Measurements from ENCODE around the gene MDM1.

Gene MDM1

DNA sequence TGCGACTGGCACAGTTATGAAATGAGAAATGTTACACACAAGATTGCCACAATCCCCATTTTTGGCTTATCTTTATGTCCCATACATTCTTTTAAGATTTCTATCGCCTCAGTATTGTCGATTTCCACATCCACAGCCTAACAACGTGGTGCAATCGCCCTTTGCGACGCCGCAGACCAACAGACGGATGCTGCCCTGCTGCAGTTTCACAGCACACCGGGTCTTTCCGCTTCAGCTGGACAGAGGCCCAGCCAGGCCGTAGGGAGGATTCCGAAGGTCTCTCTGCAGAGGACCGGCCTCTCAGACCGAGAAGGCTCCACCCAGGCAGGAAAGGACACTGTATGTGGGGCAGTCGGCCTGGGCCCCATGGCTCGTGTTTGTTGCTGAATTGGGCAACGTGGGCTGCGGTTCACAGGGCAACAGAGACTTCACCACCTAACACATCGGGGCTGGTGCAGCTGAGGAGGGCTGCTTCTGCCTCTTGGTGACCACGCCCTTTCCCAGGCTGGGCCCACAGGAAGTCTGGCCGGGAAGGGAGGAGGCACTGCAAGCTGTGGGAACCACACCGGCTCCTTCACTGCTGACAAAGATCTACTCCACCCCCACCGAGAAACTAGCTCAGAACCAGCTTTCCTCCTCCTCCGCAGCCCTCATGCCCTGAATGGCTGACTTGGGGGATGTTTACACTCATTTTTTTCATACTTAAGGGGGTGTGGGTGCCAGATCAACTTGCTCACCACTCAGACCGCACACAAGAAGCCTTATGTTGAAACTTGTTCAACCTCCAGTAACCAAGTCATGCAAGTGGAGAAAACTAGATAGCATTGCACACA, 32.9 kb upstream of the MDM1 start (continued):
- TF ChIP-seq, protein P1, sequence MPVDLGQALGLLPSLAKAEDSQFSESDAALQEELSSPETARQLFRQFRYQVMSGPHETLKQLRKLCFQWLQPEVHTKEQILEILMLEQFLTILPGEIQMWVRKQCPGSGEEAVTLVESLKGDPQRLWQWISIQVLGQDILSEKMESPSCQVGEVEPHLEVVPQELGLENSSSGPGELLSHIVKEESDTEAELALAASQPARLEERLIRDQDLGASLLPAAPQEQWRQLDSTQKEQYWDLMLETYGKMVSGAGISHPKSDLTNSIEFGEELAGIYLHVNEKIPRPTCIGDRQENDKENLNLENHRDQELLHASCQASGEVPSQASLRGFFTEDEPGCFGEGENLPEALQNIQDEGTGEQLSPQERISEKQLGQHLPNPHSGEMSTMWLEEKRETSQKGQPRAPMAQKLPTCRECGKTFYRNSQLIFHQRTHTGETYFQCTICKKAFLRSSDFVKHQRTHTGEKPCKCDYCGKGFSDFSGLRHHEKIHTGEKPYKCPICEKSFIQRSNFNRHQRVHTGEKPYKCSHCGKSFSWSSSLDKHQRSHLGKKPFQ (tag by site-specific recombination; IDR thresholded peaks at IDR 0.05) = no peak
- TF ChIP-seq, protein P2, sequence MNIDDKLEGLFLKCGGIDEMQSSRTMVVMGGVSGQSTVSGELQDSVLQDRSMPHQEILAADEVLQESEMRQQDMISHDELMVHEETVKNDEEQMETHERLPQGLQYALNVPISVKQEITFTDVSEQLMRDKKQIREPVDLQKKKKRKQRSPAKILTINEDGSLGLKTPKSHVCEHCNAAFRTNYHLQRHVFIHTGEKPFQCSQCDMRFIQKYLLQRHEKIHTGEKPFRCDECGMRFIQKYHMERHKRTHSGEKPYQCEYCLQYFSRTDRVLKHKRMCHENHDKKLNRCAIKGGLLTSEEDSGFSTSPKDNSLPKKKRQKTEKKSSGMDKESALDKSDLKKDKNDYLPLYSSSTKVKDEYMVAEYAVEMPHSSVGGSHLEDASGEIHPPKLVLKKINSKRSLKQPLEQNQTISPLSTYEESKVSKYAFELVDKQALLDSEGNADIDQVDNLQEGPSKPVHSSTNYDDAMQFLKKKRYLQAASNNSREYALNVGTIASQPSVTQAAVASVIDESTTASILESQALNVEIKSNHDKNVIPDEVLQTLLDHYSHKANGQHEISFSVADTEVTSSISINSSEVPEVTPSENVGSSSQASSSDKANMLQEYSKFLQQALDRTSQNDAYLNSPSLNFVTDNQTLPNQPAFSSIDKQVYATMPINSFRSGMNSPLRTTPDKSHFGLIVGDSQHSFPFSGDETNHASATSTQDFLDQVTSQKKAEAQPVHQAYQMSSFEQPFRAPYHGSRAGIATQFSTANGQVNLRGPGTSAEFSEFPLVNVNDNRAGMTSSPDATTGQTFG (tag by site-specific recombination; IDR thresholded peaks at IDR 0.05; ENCODE audit: borderline replicate concordance) = no peak
- no peak for TF ChIP-seq SCRT2 (tag by site-specific recombination; IDR thresholded peaks at IDR 0.05)
- TF ChIP-seq, protein P3, sequence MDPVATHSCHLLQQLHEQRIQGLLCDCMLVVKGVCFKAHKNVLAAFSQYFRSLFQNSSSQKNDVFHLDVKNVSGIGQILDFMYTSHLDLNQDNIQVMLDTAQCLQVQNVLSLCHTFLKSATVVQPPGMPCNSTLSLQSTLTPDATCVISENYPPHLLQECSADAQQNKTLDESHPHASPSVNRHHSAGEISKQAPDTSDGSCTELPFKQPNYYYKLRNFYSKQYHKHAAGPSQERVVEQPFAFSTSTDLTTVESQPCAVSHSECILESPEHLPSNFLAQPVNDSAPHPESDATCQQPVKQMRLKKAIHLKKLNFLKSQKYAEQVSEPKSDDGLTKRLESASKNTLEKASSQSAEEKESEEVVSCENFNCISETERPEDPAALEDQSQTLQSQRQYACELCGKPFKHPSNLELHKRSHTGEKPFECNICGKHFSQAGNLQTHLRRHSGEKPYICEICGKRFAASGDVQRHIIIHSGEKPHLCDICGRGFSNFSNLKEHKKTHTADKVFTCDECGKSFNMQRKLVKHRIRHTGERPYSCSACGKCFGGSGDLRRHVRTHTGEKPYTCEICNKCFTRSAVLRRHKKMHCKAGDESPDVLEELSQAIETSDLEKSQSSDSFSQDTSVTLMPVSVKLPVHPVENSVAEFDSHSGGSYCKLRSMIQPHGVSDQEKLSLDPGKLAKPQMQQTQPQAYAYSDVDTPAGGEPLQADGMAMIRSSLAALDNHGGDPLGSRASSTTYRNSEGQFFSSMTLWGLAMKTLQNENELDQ (tag by site-specific recombination; IDR thresholded peaks at IDR 0.05; ENCODE audit: low read depth) = no peak
- TF ChIP-seq, protein P4, sequence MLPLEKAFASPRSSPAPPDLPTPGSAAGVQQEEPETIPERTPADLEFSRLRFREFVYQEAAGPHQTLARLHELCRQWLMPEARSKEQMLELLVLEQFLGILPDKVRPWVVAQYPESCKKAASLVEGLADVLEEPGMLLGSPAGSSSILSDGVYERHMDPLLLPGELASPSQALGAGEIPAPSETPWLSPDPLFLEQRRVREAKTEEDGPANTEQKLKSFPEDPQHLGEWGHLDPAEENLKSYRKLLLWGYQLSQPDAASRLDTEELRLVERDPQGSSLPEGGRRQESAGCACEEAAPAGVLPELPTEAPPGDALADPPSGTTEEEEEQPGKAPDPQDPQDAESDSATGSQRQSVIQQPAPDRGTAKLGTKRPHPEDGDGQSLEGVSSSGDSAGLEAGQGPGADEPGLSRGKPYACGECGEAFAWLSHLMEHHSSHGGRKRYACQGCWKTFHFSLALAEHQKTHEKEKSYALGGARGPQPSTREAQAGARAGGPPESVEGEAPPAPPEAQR (tag by site-specific recombination; IDR thresholded peaks at IDR 0.05) = no peak
- TF ChIP-seq KLF1 (tag by site-specific recombination; IDR thresholded peaks at IDR 0.05) = peak; percentile 73
- 0 out of 2 replicates have a peak, but pooled peaks have one; percentile 11 for TF ChIP-seq ZNF335 (tag by site-specific recombination; conservative IDR thresholded peaks at IDR 0.05)
- TF ChIP-seq, protein P5, sequence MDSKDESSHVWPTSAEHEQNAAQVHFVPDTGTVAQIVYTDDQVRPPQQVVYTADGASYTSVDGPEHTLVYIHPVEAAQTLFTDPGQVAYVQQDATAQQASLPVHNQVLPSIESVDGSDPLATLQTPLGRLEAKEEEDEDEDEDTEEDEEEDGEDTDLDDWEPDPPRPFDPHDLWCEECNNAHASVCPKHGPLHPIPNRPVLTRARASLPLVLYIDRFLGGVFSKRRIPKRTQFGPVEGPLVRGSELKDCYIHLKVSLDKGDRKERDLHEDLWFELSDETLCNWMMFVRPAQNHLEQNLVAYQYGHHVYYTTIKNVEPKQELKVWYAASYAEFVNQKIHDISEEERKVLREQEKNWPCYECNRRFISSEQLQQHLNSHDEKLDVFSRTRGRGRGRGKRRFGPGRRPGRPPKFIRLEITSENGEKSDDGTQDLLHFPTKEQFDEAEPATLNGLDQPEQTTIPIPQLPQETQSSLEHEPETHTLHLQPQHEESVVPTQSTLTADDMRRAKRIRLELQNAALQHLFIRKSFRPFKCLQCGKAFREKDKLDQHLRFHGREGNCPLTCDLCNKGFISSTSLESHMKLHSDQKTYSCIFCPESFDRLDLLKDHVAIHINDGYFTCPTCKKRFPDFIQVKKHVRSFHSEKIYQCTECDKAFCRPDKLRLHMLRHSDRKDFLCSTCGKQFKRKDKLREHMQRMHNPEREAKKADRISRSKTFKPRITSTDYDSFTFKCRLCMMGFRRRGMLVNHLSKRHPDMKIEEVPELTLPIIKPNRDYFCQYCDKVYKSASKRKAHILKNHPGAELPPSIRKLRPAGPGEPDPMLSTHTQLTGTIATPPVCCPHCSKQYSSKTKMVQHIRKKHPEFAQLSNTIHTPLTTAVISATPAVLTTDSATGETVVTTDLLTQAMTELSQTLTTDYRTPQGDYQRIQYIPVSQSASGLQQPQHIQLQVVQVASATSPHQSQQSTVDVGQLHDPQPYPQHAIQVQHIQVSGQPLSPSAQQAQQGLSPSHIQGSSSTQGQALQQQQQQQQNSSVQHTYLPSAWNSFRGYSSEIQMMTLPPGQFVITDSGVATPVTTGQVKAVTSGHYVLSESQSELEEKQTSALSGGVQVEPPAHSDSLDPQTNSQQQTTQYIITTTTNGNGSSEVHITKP (tag by site-specific recombination; IDR thresholded peaks at IDR 0.05) = peak; percentile 62; the same call in 1 of the 2 replicates
- peak; percentile 94 for TF ChIP-seq EGR2 (tag by site-specific recombination; IDR thresholded peaks at IDR 0.05; ENCODE audit: low read depth)
- no peak for TF ChIP-seq OVOL3 (tag by site-specific recombination; IDR thresholded peaks at IDR 0.05)
- peak; percentile 100 for TF ChIP-seq ZFP69B (tag by site-specific recombination; IDR thresholded peaks at IDR 0.05)
- TF ChIP-seq, protein P6, sequence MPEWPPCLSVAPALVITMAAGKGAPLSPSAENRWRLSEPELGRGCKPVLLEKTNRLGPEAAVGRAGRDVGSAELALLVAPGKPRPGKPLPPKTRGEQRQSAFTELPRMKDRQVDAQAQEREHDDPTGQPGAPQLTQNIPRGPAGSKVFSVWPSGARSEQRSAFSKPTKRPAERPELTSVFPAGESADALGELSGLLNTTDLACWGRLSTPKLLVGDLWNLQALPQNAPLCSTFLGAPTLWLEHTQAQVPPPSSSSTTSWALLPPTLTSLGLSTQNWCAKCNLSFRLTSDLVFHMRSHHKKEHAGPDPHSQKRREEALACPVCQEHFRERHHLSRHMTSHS (tag by site-specific recombination; IDR thresholded peaks at IDR 0.05) = no peak
- TF ChIP-seq KLF9 (tag by site-specific recombination; IDR thresholded peaks at IDR 0.05; ENCODE audit: low read depth) = peak; percentile 57
- no peak for TF ChIP-seq ZNF354C (tag by site-specific recombination; IDR thresholded peaks at IDR 0.05; ENCODE audit: borderline replicate concordance, low read depth)
- 0 out of 2 replicates have a peak, but pooled peaks have one; percentile 22 for TF ChIP-seq IKZF3 (tag by site-specific recombination; IDR thresholded peaks at IDR 0.05)
- TF ChIP-seq, protein P7, sequence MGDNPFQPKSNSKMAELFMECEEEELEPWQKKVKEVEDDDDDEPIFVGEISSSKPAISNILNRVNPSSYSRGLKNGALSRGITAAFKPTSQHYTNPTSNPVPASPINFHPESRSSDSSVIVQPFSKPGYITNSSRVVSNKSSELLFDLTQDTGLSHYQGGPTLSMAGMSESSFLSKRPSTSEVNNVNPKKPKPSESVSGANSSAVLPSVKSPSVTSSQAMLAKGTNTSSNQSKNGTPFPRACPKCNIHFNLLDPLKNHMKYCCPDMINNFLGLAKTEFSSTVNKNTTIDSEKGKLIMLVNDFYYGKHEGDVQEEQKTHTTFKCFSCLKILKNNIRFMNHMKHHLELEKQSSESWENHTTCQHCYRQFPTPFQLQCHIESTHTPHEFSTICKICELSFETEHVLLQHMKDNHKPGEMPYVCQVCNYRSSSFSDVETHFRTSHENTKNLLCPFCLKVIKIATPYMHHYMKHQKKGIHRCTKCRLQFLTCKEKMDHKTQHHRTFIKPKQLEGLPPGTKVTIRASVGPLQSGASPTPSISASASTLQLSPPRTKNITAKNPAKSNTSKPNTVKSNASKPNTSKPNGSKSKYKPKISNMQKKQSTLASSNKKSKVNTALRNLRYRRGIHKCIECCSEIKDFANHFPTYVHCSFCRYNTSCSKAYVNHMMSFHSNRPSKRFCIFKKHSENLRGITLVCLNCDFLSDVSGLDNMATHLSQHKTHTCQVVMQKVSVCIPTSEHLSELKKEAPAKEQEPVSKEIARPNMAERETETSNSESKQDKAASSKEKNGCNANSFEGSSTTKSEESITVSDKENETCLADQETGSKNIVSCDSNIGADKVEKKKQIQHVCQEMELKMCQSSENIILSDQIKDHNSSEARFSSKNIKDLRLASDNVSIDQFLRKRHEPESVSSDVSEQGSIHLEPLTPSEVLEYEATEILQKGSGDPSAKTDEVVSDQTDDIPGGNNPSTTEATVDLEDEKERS (tag by site-specific recombination; IDR thresholded peaks at IDR 0.05) = no peak
- no peak for TF ChIP-seq ZNF19 (tag by site-specific recombination; IDR thresholded peaks at IDR 0.05; ENCODE audit: low read depth)
- TF ChIP-seq ZNF791 (tag by site-specific recombination; IDR thresholded peaks at IDR 0.05) = no peak
- TF ChIP-seq BCL11B (tag by site-specific recombination; IDR thresholded peaks at IDR 0.05; ENCODE audit: low read depth) = no peak
- TF ChIP-seq, protein P8, sequence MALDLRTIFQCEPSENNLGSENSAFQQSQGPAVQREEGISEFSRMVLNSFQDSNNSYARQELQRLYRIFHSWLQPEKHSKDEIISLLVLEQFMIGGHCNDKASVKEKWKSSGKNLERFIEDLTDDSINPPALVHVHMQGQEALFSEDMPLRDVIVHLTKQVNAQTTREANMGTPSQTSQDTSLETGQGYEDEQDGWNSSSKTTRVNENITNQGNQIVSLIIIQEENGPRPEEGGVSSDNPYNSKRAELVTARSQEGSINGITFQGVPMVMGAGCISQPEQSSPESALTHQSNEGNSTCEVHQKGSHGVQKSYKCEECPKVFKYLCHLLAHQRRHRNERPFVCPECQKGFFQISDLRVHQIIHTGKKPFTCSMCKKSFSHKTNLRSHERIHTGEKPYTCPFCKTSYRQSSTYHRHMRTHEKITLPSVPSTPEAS (tag by site-specific recombination; IDR thresholded peaks at IDR 0.05) = no peak
- peak; percentile 46; the same call in 1 of the 2 replicates for TF ChIP-seq SP3 (tag by site-specific recombination; IDR thresholded peaks at IDR 0.05)

Measured in HEK293 (cell line).